IMR-90 (cell line): ENCODE measurements around the gene ZNF579. TPM values are rescaled to one million over a fixed set of nuclear protein-coding genes. Genes with fewer than 3 reads are reported as not detected.

Experiments
- ATAC-seq: fragments of 200-7000 bp; cut with Tn5 transposase; 2 replicates; pipeline ENCODE4 v1.9.1; 2020; ENCODE audit warnings: low read depth, mild to moderate bottlenecking, moderate library complexity
- BruUV-seq: library from RNA; stranded (reverse); fragments of 400-500 nt; replicated peaks from 2 replicates; lab custom pipeline; 2021; lab: Mats Ljungman, UMichigan
- CTCF ChIA-PET: fragments of 300-600 bp; formaldehyde crosslinking; extraction: SDS; loops from one replicate; lab custom pipeline; 2021; ENCODE audit warnings: antibody characterized with exemption; lab: Yijun Ruan, JAX
- POLR2A ChIA-PET: fragments of 300-600 bp; sonication (Branson Sonifier 250); formaldehyde crosslinking; loops from one replicate; lab custom pipeline; 2022; ENCODE audit warnings: antibody characterized with exemption; ENCODE audit not compliant: unreplicated experiment; lab: Charles Lee
- DNase-seq: peaks from one replicate; pipeline ENCODE4 v3.0.0; 2013
- H2AFZ ChIP-seq: replicated peaks from 2 replicates; pipeline ENCODE3; 2013; ENCODE audit warnings: low read length, mild to moderate bottlenecking; ENCODE audit not compliant: poor library complexity
- H2AK5ac ChIP-seq: 2 replicates; pipeline ENCODE4 v1.6.1; 2013; ENCODE audit warnings: low read depth, low read length, inconsistent platforms
- H2AK9ac ChIP-seq: replicated peaks from 2 replicates; pipeline ENCODE3; 2013; ENCODE audit warnings: mild to moderate bottlenecking, low read depth, low read length, moderate library complexity; ENCODE audit not compliant: poor library complexity
- H2BK120ac ChIP-seq: 2 replicates; pipeline ENCODE4 v1.6.1; 2013; ENCODE audit warnings: low read depth, low read length, inconsistent platforms
- H2BK15ac ChIP-seq: 3 replicates; pipeline ENCODE4 v1.6.1; 2013; ENCODE audit warnings: low read depth, low read length, inconsistent platforms
- H2BK20ac ChIP-seq: 2 replicates; pipeline ENCODE4 v1.6.1; 2013; ENCODE audit warnings: low read depth, mild to moderate bottlenecking, inconsistent platforms, low read length, moderate library complexity
- H2BK5ac ChIP-seq: 2 replicates; pipeline ENCODE4 v1.6.1; 2013; ENCODE audit warnings: mild to moderate bottlenecking, low read depth, low read length, inconsistent platforms; ENCODE audit not compliant: poor library complexity, severe bottlenecking
- H3K14ac ChIP-seq: replicated peaks from 2 replicates; pipeline ENCODE4 v1.6.1; 2013; ENCODE audit warnings: low read depth, low read length, inconsistent platforms
- H3K18ac ChIP-seq: 2 replicates; pipeline ENCODE4 v1.6.1; 2013; ENCODE audit warnings: low read depth, low read length, control low read depth
- H3K23ac ChIP-seq: 2 replicates; pipeline ENCODE4 v1.6.1; 2013; ENCODE audit warnings: low read depth, low read length, inconsistent platforms
- H3K27ac ChIP-seq: 2 replicates; pipeline ENCODE4 v1.5.1; 2013; ENCODE audit warnings: mild to moderate bottlenecking, control low read depth, low read length; ENCODE audit not compliant: insufficient read depth
- H3K27me3 ChIP-seq: 2 replicates; pipeline ENCODE4 v1.6.1; 2013; ENCODE audit warnings: low read length; ENCODE audit not compliant: control insufficient read depth, insufficient read depth
- H3K36me3 ChIP-seq: 2 replicates; pipeline ENCODE4 v1.6.1; 2013; ENCODE audit warnings: low read length, mixed read lengths; ENCODE audit not compliant: control insufficient read depth, insufficient read depth
- H3K4ac ChIP-seq: 2 replicates; pipeline ENCODE4 v1.6.1; 2013; ENCODE audit warnings: low read depth, low read length, inconsistent platforms
- H3K4me1 ChIP-seq: 2 replicates; pipeline ENCODE4 v1.6.1; 2013; ENCODE audit warnings: low read length, mixed read lengths; ENCODE audit not compliant: control insufficient read depth, insufficient read depth
- H3K4me2 ChIP-seq: 2 replicates; pipeline ENCODE4 v1.6.1; 2013; ENCODE audit warnings: low read depth, mild to moderate bottlenecking, control low read depth, low read length, moderate library complexity
- H3K4me3 ChIP-seq: 2 replicates; pipeline ENCODE4 v1.5.1; 2013; ENCODE audit warnings: low read depth, mild to moderate bottlenecking, control low read depth, low read length, moderate library complexity; ENCODE audit not compliant: insufficient read depth
- H3K56ac ChIP-seq: 2 replicates; pipeline ENCODE4 v1.6.1; 2013; ENCODE audit warnings: low read length, inconsistent platforms; ENCODE audit not compliant: insufficient read depth; ENCODE audit errors: extremely low read depth
- H3K79me1 ChIP-seq, 2 experiments: 2 replicates each; pipeline ENCODE4 v1.6.1; 2013; ENCODE audit warnings: low read length in 2 of 2, inconsistent platforms in 1 of 2, low read depth in 1 of 2
- H3K9ac ChIP-seq: 2 replicates; pipeline ENCODE4 v1.6.1; 2013; ENCODE audit warnings: low read depth, low read length, control low read depth
- H3K9me1 ChIP-seq: 2 replicates; pipeline ENCODE4 v1.6.1; 2013; ENCODE audit warnings: low read length, inconsistent platforms; ENCODE audit not compliant: insufficient read depth
- H3K9me3 ChIP-seq: 2 replicates; pipeline ENCODE4 v1.6.1; 2013; ENCODE audit warnings: low read length; ENCODE audit not compliant: control insufficient read depth, insufficient read depth
- H4K20me1 ChIP-seq: 2 replicates; pipeline ENCODE4 v1.6.1; 2013; ENCODE audit warnings: low read length, inconsistent platforms; ENCODE audit not compliant: insufficient read depth
- H4K5ac ChIP-seq: 2 replicates; pipeline ENCODE4 v1.6.1; 2013; ENCODE audit warnings: mild to moderate bottlenecking, low read depth, low read length, control low read depth
- H4K8ac ChIP-seq, 2 experiments: 2 replicates each; pipeline ENCODE4 v1.6.1; 2013; ENCODE audit warnings: low read depth in 2 of 2, low read length in 2 of 2, control low read depth in 1 of 2, inconsistent platforms in 1 of 2
- H4K91ac ChIP-seq: 2 replicates; pipeline ENCODE4 v1.6.1; 2013; ENCODE audit warnings: low read depth, low read length, inconsistent platforms; ENCODE audit not compliant: insufficient read depth
- BHLHE40 ChIP-seq: fragments of 150-350 bp; IDR thresholded peaks from 2 replicates; pipeline ENCODE4 v1.6.1; 2016; ENCODE audit warnings: mild to moderate bottlenecking, low read depth, low read length
- CEBPB ChIP-seq: IDR thresholded peaks from 2 replicates; pipeline ENCODE4 v1.6.1; 2012; ENCODE audit warnings: low read depth, low read length, improper control_type of control experiment
- CHD1 ChIP-seq: IDR thresholded peaks from 2 replicates; pipeline ENCODE4 v1.6.1; 2012; ENCODE audit warnings: low read depth, low read length, improper control_type of control experiment
- FOS ChIP-seq: fragments of 150-350 bp; IDR thresholded peaks from 2 replicates; pipeline ENCODE4 v1.6.1; 2016; ENCODE audit warnings: low read depth, low read length
- MAFK ChIP-seq: IDR thresholded peaks from 2 replicates; pipeline ENCODE4 v1.6.1; 2012; ENCODE audit warnings: low read depth, low read length, improper control_type of control experiment
- MAZ ChIP-seq: IDR thresholded peaks from 2 replicates; pipeline ENCODE4 v1.6.1; 2012; ENCODE audit warnings: low read depth, mild to moderate bottlenecking, low read length, improper control_type of control experiment, moderate library complexity, borderline replicate concordance
- NFE2L2 ChIP-seq: fragments of 150-350 bp; IDR thresholded peaks from 2 replicates; pipeline ENCODE4 v1.6.1; 2016; ENCODE audit warnings: low read depth, mild to moderate bottlenecking, low read length
- RCOR1 ChIP-seq: IDR thresholded peaks from 2 replicates; pipeline ENCODE4 v1.6.1; 2012; ENCODE audit warnings: mild to moderate bottlenecking, low read length, improper control_type of control experiment; ENCODE audit not compliant: insufficient replicate concordance
- RFX5 ChIP-seq: IDR thresholded peaks from 2 replicates; pipeline ENCODE4 v1.8.0; 2012; ENCODE audit warnings: low read depth, mild to moderate bottlenecking, low read length, moderate library complexity
- USF2 ChIP-seq: fragments of 150-350 bp; IDR thresholded peaks from 2 replicates; pipeline ENCODE4 v1.6.1; 2017; ENCODE audit warnings: mild to moderate bottlenecking, antibody characterized with exemption, low read length, low read depth
- WGBS, 2 experiments: methylation state at CpG; one replicate each; pipeline versions ENCODE4 v1.1.5 to v1.1.7; 2013; ENCODE audit warnings: missing lambda C conversion rate in 2 of 2; ENCODE audit not compliant: insufficient read length in 1 of 2; ENCODE audit errors: extremely low coverage in 2 of 2; 5-methylcytosine and 5-hydroxymethylcytosine counted together
- dilution Hi-C: fragments of 300-500 bp; cut with HindIII; formaldehyde crosslinking; loops from one replicate; pipeline ENCODE4 v1.14.3; 2018; ENCODE audit warnings: low sequenced_read_pairs; ENCODE audit not compliant: unreplicated experiment
- in situ Hi-C: fragments of 300-500 bp; cut with MboI; formaldehyde crosslinking; loops from 3 replicates; pipeline ENCODE4 v1.14.3; 2019; ENCODE audit warnings: low sequenced_read_pairs, inconsistent platforms, mixed read lengths
- intact Hi-C: fragments of 100-400 bp; cut with micrococcal nuclease; formaldehyde crosslinking; loops from 2 replicates; pipeline ENCODE4 v1.10.0; 2022
- polyA plus RNA-seq, 3 experiments: library from polyadenylated mRNA; depleted of rRNA; stranded (reverse); fragments of >200 nt; gene quantifications; 2 replicates each; pipeline ENCODE4 v1.2.3, GENCODE V29; 2012; ENCODE audit warnings: low replicate concordance in 1 of 3
- total RNA-seq: library from RNA; depleted of rRNA; stranded (reverse); fragments of >200 nt; gene quantifications from 2 replicates; pipeline ENCODE4 v1.2.3, GENCODE V29; 2012
- TF ChIP-seq, protein P1 (sequence below): conservative IDR thresholded peaks from 2 replicates; pipeline ENCODE4 v1.5.1; 2012; ENCODE audit warnings: mild to moderate bottlenecking, low read depth, low read length, improper control_type of control experiment
- TF ChIP-seq, protein P2 (sequence below): fragments of 150-350 bp; IDR thresholded peaks from 2 replicates; pipeline ENCODE4 v1.6.1; 2016; ENCODE audit warnings: low read depth, mild to moderate bottlenecking, low read length, moderate library complexity, borderline replicate concordance

Gene ZNF579
- total and polyA plus RNA-seq, 2 of the 4 experiments (the other 2 are of a cell fraction) = 0.54 to 9.0 TPM

DNA sequence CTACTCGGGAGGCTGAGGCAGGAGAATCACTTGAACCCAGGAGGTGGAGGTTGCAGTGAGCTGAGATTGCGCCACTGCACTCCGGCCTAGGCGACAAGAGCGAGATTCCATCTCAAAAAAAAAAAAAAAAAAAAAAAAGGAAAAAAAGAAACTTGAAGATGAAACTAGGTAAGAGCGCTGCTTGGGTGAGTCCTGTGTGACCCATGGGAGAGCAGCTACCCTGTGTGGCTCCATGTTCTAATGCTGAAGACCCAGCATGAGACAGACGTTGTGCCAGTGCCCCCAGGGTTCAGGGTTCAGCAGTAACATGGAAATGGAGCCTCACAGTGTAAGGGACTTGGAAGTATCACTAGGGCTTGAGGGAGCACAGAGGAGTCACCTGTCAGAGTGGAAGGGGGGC lies 37.8 kb upstream of the ZNF579 start:
- in situ Hi-C loops = no loop called here
- DNase-seq (no peak), ATAC-seq (no peak; the same call in 1 of the 2 replicates)
- Histone ChIP-seq H3K9ac (no peak overlapping the region), H3K36me3 (peaks cover 42% of the 10 kb centered on the region), H3K79me1 (peaks cover 10 to 42% of the 10 kb centered on the region in 2 experiments), H3K14ac (no peak overlapping the region; the same call in 1 of the 2 replicates), H3K4ac (peak overlapping the region; percentile 35; the same call in 1 of the 2 replicates), H3K56ac (no peak overlapping the region), H2AK9ac (no peak overlapping the region), H4K8ac (peak overlapping the region in 1 of 2 experiments; percentile 2; a peak in 1 of 4 replicates), H3K9me1 (peaks cover 15% of the 10 kb centered on the region; the same call in 1 of the 2 replicates), H4K20me1 (peaks cover 17% of the 10 kb centered on the region), H2AK5ac (peak overlapping the region; percentile 56; the same call in 1 of the 2 replicates), H4K5ac (no peak overlapping the region), H3K4me3 (no peak overlapping the region), H3K9me3 (no peaks in the 10 kb centered on the region), H4K91ac (no peak overlapping the region; the same call in 1 of the 2 replicates), H3K4me2 (no peak overlapping the region), H3K23ac (no peak overlapping the region), H2BK20ac (no peak overlapping the region), H2BK15ac (no peak overlapping the region), H3K18ac (0 out of 2 replicates have a peak overlapping the region, but pooled peaks have one; percentile 2), H3K4me1 (peaks cover 13% of the 10 kb centered on the region), H3K27ac (no peak overlapping the region), H2AFZ (no peak overlapping the region), H2BK5ac (no peak overlapping the region), H3K27me3 (no peaks in the 10 kb centered on the region), H2BK120ac (no peak overlapping the region)
- ChIA-PET CTCF (interaction anchor here (1.5 to 2.4 kb wide), 2 partner anchors 12 to 14 kb away, joined by 4 to 11 read pairs; partner anchors contain the start of gene ZNF865), POLR2A (no interaction called here)
- 80% methylated on average over 2 of the region's 7 CpGs; no CpG with 5 or more reads in 1 of the 2 experiments for WGBS, 2 experiments
- no TSS peak for BruUV-seq
- dilution Hi-C loops = no loop called here
- intact Hi-C loops = no loop called here
- no peak for TF ChIP-seq MAFK
- TF ChIP-seq, protein P1, sequence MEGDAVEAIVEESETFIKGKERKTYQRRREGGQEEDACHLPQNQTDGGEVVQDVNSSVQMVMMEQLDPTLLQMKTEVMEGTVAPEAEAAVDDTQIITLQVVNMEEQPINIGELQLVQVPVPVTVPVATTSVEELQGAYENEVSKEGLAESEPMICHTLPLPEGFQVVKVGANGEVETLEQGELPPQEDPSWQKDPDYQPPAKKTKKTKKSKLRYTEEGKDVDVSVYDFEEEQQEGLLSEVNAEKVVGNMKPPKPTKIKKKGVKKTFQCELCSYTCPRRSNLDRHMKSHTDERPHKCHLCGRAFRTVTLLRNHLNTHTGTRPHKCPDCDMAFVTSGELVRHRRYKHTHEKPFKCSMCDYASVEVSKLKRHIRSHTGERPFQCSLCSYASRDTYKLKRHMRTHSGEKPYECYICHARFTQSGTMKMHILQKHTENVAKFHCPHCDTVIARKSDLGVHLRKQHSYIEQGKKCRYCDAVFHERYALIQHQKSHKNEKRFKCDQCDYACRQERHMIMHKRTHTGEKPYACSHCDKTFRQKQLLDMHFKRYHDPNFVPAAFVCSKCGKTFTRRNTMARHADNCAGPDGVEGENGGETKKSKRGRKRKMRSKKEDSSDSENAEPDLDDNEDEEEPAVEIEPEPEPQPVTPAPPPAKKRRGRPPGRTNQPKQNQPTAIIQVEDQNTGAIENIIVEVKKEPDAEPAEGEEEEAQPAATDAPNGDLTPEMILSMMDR = no peak
- TF ChIP-seq USF2 = no peak
- no peak for TF ChIP-seq NFE2L2
- TF ChIP-seq RFX5 = no peak
- no peak for TF ChIP-seq CEBPB
- no peak for TF ChIP-seq MAZ
- no peak for TF ChIP-seq BHLHE40
- no peak for TF ChIP-seq CHD1
- TF ChIP-seq, protein P2, sequence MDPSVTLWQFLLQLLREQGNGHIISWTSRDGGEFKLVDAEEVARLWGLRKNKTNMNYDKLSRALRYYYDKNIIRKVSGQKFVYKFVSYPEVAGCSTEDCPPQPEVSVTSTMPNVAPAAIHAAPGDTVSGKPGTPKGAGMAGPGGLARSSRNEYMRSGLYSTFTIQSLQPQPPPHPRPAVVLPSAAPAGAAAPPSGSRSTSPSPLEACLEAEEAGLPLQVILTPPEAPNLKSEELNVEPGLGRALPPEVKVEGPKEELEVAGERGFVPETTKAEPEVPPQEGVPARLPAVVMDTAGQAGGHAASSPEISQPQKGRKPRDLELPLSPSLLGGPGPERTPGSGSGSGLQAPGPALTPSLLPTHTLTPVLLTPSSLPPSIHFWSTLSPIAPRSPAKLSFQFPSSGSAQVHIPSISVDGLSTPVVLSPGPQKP = no peak
- TF ChIP-seq RCOR1 = no peak
- no peak for TF ChIP-seq FOS
